Body of pancreas (tissue), 4 donors: ENCODE data around the gene PSMD13.

Experiments
- CTCF ChIP-seq, 7 experiments: fragments of 450-650 bp in 4 of 7; fragments of 200-600 bp in 3 of 7; sonication (generic) in 3 of 7; IDR thresholded peaks; one replicate each; pipeline ENCODE4 v1.5.1; 2016 to 2019; ENCODE audit warnings: antibody characterized with exemption in 7 of 7
- POLR2A ChIP-seq, 3 donors: fragments of 450-650 bp; IDR thresholded peaks; one replicate each; pipeline ENCODE4 v1.6.1; 2016; ENCODE audit warnings: antibody characterized with exemption in 3 of 3, mild to moderate bottlenecking in 2 of 3

GRCh38 chr11:207863-208180 is 29.0 kb upstream of the PSMD13 start:
- no peak for TF ChIP-seq CTCF (IDR thresholded peaks at IDR 0.05)
- no peak for TF ChIP-seq POLR2A (IDR thresholded peaks at IDR 0.05)
